H1 (cell line): ENCODE data around the gene DCXR. TPM values are rescaled to one million over a fixed set of nuclear protein-coding genes. Genes with fewer than 3 reads are reported as not detected.

Source experiments
- CTCF ChIA-PET: fragments of 300-600 bp; sonication (Branson Sonifier 250); formaldehyde crosslinking; loops from one replicate; lab custom pipeline; 2021; ENCODE audit not compliant: partially characterized antibody; lab: Charles Lee
- POLR2A ChIA-PET: fragments of 300-600 bp; sonication (Branson Sonifier 250); formaldehyde crosslinking; loops from one replicate; lab custom pipeline; 2021; ENCODE audit warnings: inconsistent platforms; ENCODE audit not compliant: partially characterized antibody; lab: Charles Lee
- DNase-seq, 2 experiments: peaks; one replicate each; pipeline versions ENCODE4 v3.0.0 to v3.0.0-alpha.2; 2010 to 2022; ENCODE audit warnings: low spot score in 2 of 2, low read depth in 1 of 2, mixed read lengths in 1 of 2
- FAIRE-seq: peaks from 2 replicates; lab custom pipeline; 2011; peaks lifted over from hg19 to GRCh38; lab: Jason Lieb, UNC
- H2AFZ ChIP-seq: 2 replicates; pipeline ENCODE4 v1.8.1; 2012; ENCODE audit warnings: low read length, inconsistent platforms
- H2AK5ac ChIP-seq: 2 replicates; pipeline ENCODE4 v1.6.1; 2013; ENCODE audit warnings: low read depth, low read length
- H2BK120ac ChIP-seq: replicated peaks from 2 replicates; pipeline ENCODE3; 2013; ENCODE audit warnings: low read depth, low read length, inconsistent platforms
- H2BK12ac ChIP-seq: 2 replicates; pipeline ENCODE4 v1.6.1; 2013; ENCODE audit warnings: low read depth, low read length
- H2BK15ac ChIP-seq: 2 replicates; pipeline ENCODE4 v1.6.1; 2013; ENCODE audit warnings: low read length
- H2BK20ac ChIP-seq: 2 replicates; pipeline ENCODE4 v1.6.1; 2013; ENCODE audit warnings: low read length
- H2BK5ac ChIP-seq: 2 replicates; pipeline ENCODE4 v1.6.1; 2013; ENCODE audit warnings: low read depth, low read length
- H3K14ac ChIP-seq: 2 replicates; pipeline ENCODE4 v1.6.1; 2013; ENCODE audit warnings: inconsistent platforms; ENCODE audit not compliant: insufficient read length
- H3K18ac ChIP-seq: 2 replicates; pipeline ENCODE4 v1.6.1; 2013; ENCODE audit warnings: low read length; ENCODE audit errors: extremely low read depth
- H3K23ac ChIP-seq: 2 replicates; pipeline ENCODE4 v1.6.1; 2013; ENCODE audit warnings: inconsistent platforms; ENCODE audit not compliant: insufficient read length
- H3K23me2 ChIP-seq: 2 replicates; pipeline ENCODE4 v1.6.1; 2013; ENCODE audit warnings: low read depth, low read length
- H3K27ac ChIP-seq: 2 replicates; pipeline ENCODE4 v1.6.1; 2011; ENCODE audit warnings: low read depth, low read length, inconsistent platforms
- H3K27me3 ChIP-seq, 4 experiments: replicated peaks in 1 of 4; 1 replicate in 1 of 4; 2 replicates in 3 of 4; pipeline versions ENCODE4 v1.6.1 to v1.8.1; 2011 to 2013; ENCODE audit warnings: low read length in 3 of 4, mild to moderate bottlenecking in 3 of 4, inconsistent platforms in 2 of 4, mixed read lengths in 2 of 4, moderate library complexity in 1 of 4; ENCODE audit not compliant: control insufficient read depth in 3 of 4, insufficient read depth in 3 of 4; ENCODE audit errors: extremely low read depth in 1 of 4
- H3K36me3 ChIP-seq, 4 experiments: 2 replicates each; pipeline versions ENCODE4 v1.6.1 to v1.8.1; 2011 to 2013; ENCODE audit warnings: mild to moderate bottlenecking in 4 of 4, low read length in 3 of 4, moderate library complexity in 2 of 4, control low read depth in 1 of 4, inconsistent platforms in 1 of 4; ENCODE audit not compliant: insufficient read depth in 4 of 4, control insufficient read depth in 2 of 4
- H3K4ac ChIP-seq: replicated peaks from 2 replicates; pipeline ENCODE3; 2013; ENCODE audit warnings: low read length, low read depth, mixed read lengths, inconsistent platforms; ENCODE audit not compliant: insufficient read length
- H3K4me1 ChIP-seq, 4 experiments: replicated peaks in 1 of 4; 1 replicate in 1 of 4; 2 replicates in 3 of 4; pipeline versions ENCODE4 v1.6.1 to v1.8.1; 2011 to 2013; ENCODE audit warnings: low read length in 3 of 4, inconsistent platforms in 2 of 4, mixed read lengths in 1 of 4; ENCODE audit not compliant: insufficient read depth in 4 of 4, control insufficient read depth in 3 of 4
- H3K4me2 ChIP-seq, 2 experiments: 2 replicates each; pipeline versions ENCODE4 v1.6.1 to v1.8.1; 2011 to 2013; ENCODE audit warnings: low read depth in 2 of 2, low read length in 2 of 2, control low read depth in 1 of 2, inconsistent platforms in 1 of 2, mild to moderate bottlenecking in 1 of 2; ENCODE audit not compliant: insufficient read depth in 1 of 2
- H3K4me3 ChIP-seq, 4 experiments: fragments of 200-600, 300-600 bp in 1 of 4; sonication (generic), shearing (Covaris generic), sonication (Bioruptor Twin) in 1 of 4; 2 replicates each; pipeline versions ENCODE4 v1.5.1 to v1.8.1; 2011 to 2016; ENCODE audit warnings: low read length in 4 of 4, low read depth in 3 of 4, control low read depth in 2 of 4, inconsistent platforms in 2 of 4, mild to moderate bottlenecking in 2 of 4, mixed read lengths in 1 of 4, moderate library complexity in 1 of 4; ENCODE audit not compliant: insufficient read depth in 2 of 4; ENCODE audit errors: extremely low read depth in 1 of 4
- H3K56ac ChIP-seq: replicated peaks from 2 replicates; pipeline ENCODE3; 2013; ENCODE audit warnings: low read depth, mild to moderate bottlenecking, mixed read lengths, low read length, inconsistent platforms; ENCODE audit not compliant: insufficient read length
- H3K79me1 ChIP-seq: 2 replicates; pipeline ENCODE4 v1.6.1; 2013; ENCODE audit warnings: low read depth, low read length, control low read depth
- H3K79me2 ChIP-seq, 2 experiments: 2 replicates each; pipeline versions ENCODE4 v1.6.1 to v1.8.1; 2012 to 2013; ENCODE audit warnings: low read length in 2 of 2, mild to moderate bottlenecking in 2 of 2, inconsistent platforms in 1 of 2; ENCODE audit not compliant: insufficient read depth in 2 of 2, control insufficient read depth in 1 of 2
- H3K9ac ChIP-seq, 4 experiments: replicated peaks in 1 of 4; 1 replicate in 1 of 4; 2 replicates in 3 of 4; pipeline versions ENCODE4 v1.6.1 to v1.8.1; 2011 to 2013; ENCODE audit warnings: low read depth in 3 of 4, low read length in 3 of 4, control low read depth in 2 of 4, mild to moderate bottlenecking in 2 of 4, moderate library complexity in 2 of 4, inconsistent platforms in 1 of 4; ENCODE audit errors: extremely low read depth in 1 of 4
- H3K9me3 ChIP-seq, 2 experiments: 2 replicates each; pipeline versions ENCODE4 v1.6.1 to v1.8.1; 2012 to 2013; ENCODE audit warnings: mild to moderate bottlenecking in 2 of 2, moderate library complexity in 2 of 2, control low read depth in 1 of 2, inconsistent platforms in 1 of 2, low read depth in 1 of 2, low read length in 1 of 2, mixed read lengths in 1 of 2; ENCODE audit not compliant: insufficient read depth in 2 of 2
- H4K20me1 ChIP-seq, 2 experiments: replicated peaks in 1 of 2; 2 replicates each; pipeline versions ENCODE3 to v1.8.1; 2011 to 2013; ENCODE audit warnings: inconsistent platforms in 2 of 2, low read length in 2 of 2, mild to moderate bottlenecking in 1 of 2; ENCODE audit not compliant: insufficient read depth in 2 of 2, control insufficient read depth in 1 of 2
- H4K5ac ChIP-seq: 2 replicates; pipeline ENCODE4 v1.6.1; 2013; ENCODE audit warnings: low read length, low read depth, mixed read lengths, inconsistent platforms; ENCODE audit not compliant: insufficient read length
- H4K8ac ChIP-seq: 2 replicates; pipeline ENCODE4 v1.8.0; 2013; ENCODE audit warnings: mild to moderate bottlenecking, moderate library complexity, low read length, inconsistent platforms; ENCODE audit not compliant: insufficient read depth; ENCODE audit errors: extremely low read depth
- H4K91ac ChIP-seq: replicated peaks from 2 replicates; pipeline ENCODE3; 2013; ENCODE audit warnings: low read length, mixed read lengths, inconsistent platforms; ENCODE audit not compliant: insufficient read length
- GABPA ChIP-seq: IDR thresholded peaks from 2 replicates; pipeline ENCODE4 v1.6.1; 2011; ENCODE audit warnings: mild to moderate bottlenecking, low read length, moderate library complexity, borderline replicate concordance; ENCODE audit not compliant: insufficient read depth
- SIX5 ChIP-seq: IDR thresholded peaks from 2 replicates; pipeline ENCODE4 v1.6.1; 2011; ENCODE audit warnings: mild to moderate bottlenecking, low read depth, low read length
- WGBS, 2 experiments: shearing (Covaris generic) in 1 of 2; methylation state at CpG; one replicate each; pipeline versions ENCODE4 v1.1.6 to v1.1.7; 2013 to 2015; ENCODE audit warnings: low lambda C conversion rate in 2 of 2, mixed read lengths in 2 of 2, inconsistent platforms in 1 of 2, low coverage in 1 of 2, missing lambda C conversion rate in 1 of 2; ENCODE audit not compliant: insufficient replicate concordance in 2 of 2, insufficient coverage in 1 of 2, insufficient read length in 1 of 2; ENCODE audit errors: extremely low coverage in 1 of 2, missing lambda C conversion rate in 1 of 2; 5-methylcytosine and 5-hydroxymethylcytosine counted together
- polyA plus RNA-seq, 7 experiments: library from polyadenylated mRNA; depleted of rRNA in 3 of 7; stranded (reverse) in 5 of 7; unstranded in 2 of 7; fragments of >200 nt in 5 of 7; fragments of 200-250 nt in 2 of 7; gene quantifications; 1 replicate in 5 of 7; 2 replicates in 1 of 7; 4 replicates in 1 of 7; pipeline versions ENCODE4 v1.2.1 to v1.2.3, GENCODE V29; 2011 to 2013; ENCODE audit warnings: missing spikeins in 2 of 7, mixed read lengths in 2 of 7
- total RNA-seq: library from RNA; stranded (reverse); fragmentation: NEBNext Ultra II Directional; extraction: Animal tissue kit (Norgen Biotek cat#: 25700); gene quantifications from 2 replicates; pipeline ENCODE4 v1.2.1, GENCODE V29; 2021

The DCXR gene
- total and polyA plus RNA-seq, 2 of the 8 experiments (the other 6 are each of a cell fraction or from before 2014, with no cell fraction given) = 96.3 to 212 TPM

- DNase-seq = no peak
- H3K9ac ChIP-seq = no peak overlapping the region
- H2AK5ac ChIP-seq = no peak overlapping the region
- H2BK15ac ChIP-seq = no peak overlapping the region
- no peaks in the 10 kb centered on the region for H3K23me2 ChIP-seq
- no peak overlapping the region for H3K4me2 ChIP-seq
- H3K4ac ChIP-seq = no peak overlapping the region
- H3K4me1 ChIP-seq = no peaks in the 10 kb centered on the region; a peak in 1 of 7 replicates
- ChIA-PET POLR2A (interaction anchor here (0.9 to 2.2 kb wide), 6 partner anchors 11 to 127 kb away, joined by 3 to 9 read pairs (median 4); no protein-coding TSS in a partner anchor), CTCF (interaction anchor here (1.1 to 2.7 kb wide), 5 partner anchors 10 to 146 kb away, joined by 3 to 20 read pairs (median 6); partner anchors contain the start of gene RAC3)
- H3K27ac ChIP-seq = no peak overlapping the region
- peak overlapping the region; percentile 78 for H4K8ac ChIP-seq
- FAIRE-seq = no peak
- H3K4me3 ChIP-seq = no peak overlapping the region
- H3K23ac ChIP-seq = no peak overlapping the region
- H4K91ac ChIP-seq = no peak overlapping the region
- H3K36me3 ChIP-seq = no peaks in the 10 kb centered on the region; a peak in 2 of 8 replicates
- 96% methylated on average over 24 of the region's 24 CpGs; no CpG with 5 or more reads in 1 of the 2 experiments for WGBS, 2 experiments
- H3K56ac ChIP-seq = no peak overlapping the region
- H2BK20ac ChIP-seq = no peak overlapping the region
- H3K18ac ChIP-seq = no peak overlapping the region
- H4K20me1 ChIP-seq = peaks cover 7 to 13% of the 10 kb centered on the region in 2 experiments
- TF ChIP-seq SIX5 (no peak), GABPA (0 out of 2 replicates have a peak, but pooled peaks have one; percentile 17)
- no peaks in the 10 kb centered on the region; the same call in 1 of the 2 replicates for H3K79me1 ChIP-seq
- H2BK120ac ChIP-seq = no peak overlapping the region
- H4K5ac ChIP-seq = no peak overlapping the region
- H3K9me3 ChIP-seq = no peaks in the 10 kb centered on the region
- H2BK5ac ChIP-seq = no peak overlapping the region
- no peak overlapping the region for H3K14ac ChIP-seq
- H2AFZ ChIP-seq = no peak overlapping the region
- H3K79me2 ChIP-seq = no peaks in the 10 kb centered on the region
- H2BK12ac ChIP-seq = no peak overlapping the region
- H3K27me3 ChIP-seq = no peaks in the 10 kb centered on the region
These were observed 22.1 kb downstream of the DCXR start for GRCh38 chr17:82015311-82015971.
